Endothelial cell of umbilical vein (primary cell): ENCODE results near the gene MRTFA. TPM values are rescaled to one million over a fixed set of nuclear protein-coding genes. Genes with fewer than 3 reads are reported as not detected.

Source experiments
- BruUV-seq: library from RNA; stranded (reverse); fragments of 400-500 nt; replicated peaks from 2 replicates; lab custom pipeline; 2021; lab: Mats Ljungman, UMichigan
- CTCF ChIA-PET: fragments of 300-600, 350-600 bp; sonication (Branson Sonifier 250); formaldehyde crosslinking; loops from one replicate; lab custom pipeline; 2021; ENCODE audit warnings: antibody characterized with exemption, inconsistent platforms; lab: Charles Lee
- POLR2A ChIA-PET: fragments of 300-600, 350-600 bp; sonication (Branson Sonifier 250); formaldehyde crosslinking; loops from one replicate; lab custom pipeline; 2021; ENCODE audit warnings: antibody characterized with exemption, inconsistent platforms; lab: Charles Lee
- DNase-seq: peaks from one replicate; pipeline ENCODE4 v3.0.0-alpha.2; 2011; ENCODE audit warnings: low read depth, low spot score
- FAIRE-seq: peaks from 2 replicates; lab custom pipeline; 2011; peaks lifted over from hg19 to GRCh38; lab: Jason Lieb, UNC
- H2AFZ ChIP-seq: 2 replicates; pipeline ENCODE4 v1.6.0; 2012; ENCODE audit warnings: low read depth, low read length, control low read depth, inconsistent platforms
- H3K27ac ChIP-seq: 2 replicates; pipeline ENCODE4 v1.5.1; 2011; ENCODE audit warnings: low read depth, mild to moderate bottlenecking, control low read depth, low read length, moderate library complexity; ENCODE audit not compliant: insufficient read depth
- H3K27me3 ChIP-seq, 2 experiments: 2 replicates each; pipeline versions ENCODE4 v1.6.0 to v1.6.1; 2011; ENCODE audit warnings: low read length in 2 of 2, mixed read lengths in 1 of 2; ENCODE audit not compliant: control insufficient read depth in 2 of 2, insufficient read depth in 2 of 2
- H3K36me3 ChIP-seq, 2 experiments: 2 replicates in 1 of 2; 3 replicates in 1 of 2; pipeline ENCODE4 v1.5.1; 2011; ENCODE audit warnings: low read length in 2 of 2, mild to moderate bottlenecking in 1 of 2, moderate library complexity in 1 of 2; ENCODE audit not compliant: control insufficient read depth in 2 of 2, insufficient read depth in 2 of 2; ENCODE audit errors: extremely low read depth in 1 of 2
- H3K4me1 ChIP-seq: 3 replicates; pipeline ENCODE4 v1.5.1; 2011; ENCODE audit warnings: mild to moderate bottlenecking, low read length; ENCODE audit not compliant: control insufficient read depth, insufficient read depth; ENCODE audit errors: extremely low read depth
- H3K4me2 ChIP-seq: 2 replicates; pipeline ENCODE4 v1.6.1; 2011; ENCODE audit warnings: low read length, control low read depth, mixed read lengths; ENCODE audit not compliant: insufficient read depth
- H3K4me3 ChIP-seq, 3 experiments: fragments of 200-600 bp in 1 of 3; sonication (generic), shearing (Covaris generic) in 1 of 3; replicated peaks in 1 of 3; 2 replicates each; pipeline ENCODE4 v1.5.1; 2011 to 2016; ENCODE audit warnings: control low read depth in 3 of 3, low read length in 3 of 3, mild to moderate bottlenecking in 2 of 3, inconsistent platforms in 1 of 3, low read depth in 1 of 3, moderate library complexity in 1 of 3; ENCODE audit not compliant: insufficient read depth in 1 of 3
- H3K79me2 ChIP-seq: 2 replicates; pipeline ENCODE4 v1.6.0; 2012; ENCODE audit warnings: low read length, inconsistent platforms; ENCODE audit not compliant: control insufficient read depth, insufficient read depth
- H3K9ac ChIP-seq: replicated peaks from 2 replicates; pipeline ENCODE3; 2011; ENCODE audit warnings: low read length, control low read depth; ENCODE audit not compliant: insufficient read depth; ENCODE audit errors: extremely low read depth
- H3K9me1 ChIP-seq: replicated peaks from 3 replicates; pipeline ENCODE4 v1.6.0; 2011; ENCODE audit warnings: mild to moderate bottlenecking, low read length; ENCODE audit not compliant: control insufficient read depth, insufficient read depth; ENCODE audit errors: extremely low read depth
- H3K9me3 ChIP-seq: replicated peaks from 2 replicates; pipeline ENCODE4 v1.5.1; 2012; ENCODE audit warnings: low read length, inconsistent platforms; ENCODE audit not compliant: control insufficient read depth, insufficient read depth
- H4K20me1 ChIP-seq: replicated peaks from 2 replicates; pipeline ENCODE3; 2011; ENCODE audit warnings: mild to moderate bottlenecking, low read length; ENCODE audit not compliant: control insufficient read depth, insufficient read depth; ENCODE audit errors: extremely low read depth
- EZH2 ChIP-seq: IDR thresholded peaks from 2 replicates; pipeline ENCODE4 v1.6.1; 2012; ENCODE audit warnings: borderline replicate concordance, low read depth, mild to moderate bottlenecking, moderate library complexity, low read length, inconsistent platforms; ENCODE audit not compliant: severe bottlenecking
- FOS ChIP-seq: IDR thresholded peaks from 2 replicates; pipeline ENCODE4 v1.6.1; 2011; ENCODE audit warnings: mild to moderate bottlenecking, low read length, moderate library complexity, borderline replicate concordance; ENCODE audit not compliant: insufficient read depth
- GATA2 ChIP-seq: IDR thresholded peaks from 2 replicates; pipeline ENCODE4 v1.7.0; 2011; ENCODE audit warnings: low read depth, mild to moderate bottlenecking, moderate library complexity, mixed read lengths, low read length; ENCODE audit not compliant: insufficient read length, insufficient read depth
- JUN ChIP-seq: IDR thresholded peaks from 2 replicates; pipeline ENCODE4 v1.6.1; 2011; ENCODE audit warnings: borderline replicate concordance, low read depth; ENCODE audit not compliant: insufficient read length, insufficient read depth
- MAX ChIP-seq: IDR thresholded peaks from 2 replicates; pipeline ENCODE4 v1.6.1; 2011; ENCODE audit not compliant: insufficient read depth, insufficient read length
- MYC ChIP-seq: IDR thresholded peaks from one replicate; pipeline ENCODE4 v1.6.1; 2011; ENCODE audit warnings: mild to moderate bottlenecking, low read depth, low read length
- POLR2A ChIP-seq: IDR thresholded peaks from 2 replicates; pipeline ENCODE4 v1.6.1; 2012; ENCODE audit warnings: low read depth, mild to moderate bottlenecking, control low read depth, low read length
- POLR2AphosphoS5 ChIP-seq: IDR thresholded peaks from 2 replicates; pipeline ENCODE4 v1.6.1; 2012; ENCODE audit warnings: low read depth, mild to moderate bottlenecking, control low read depth, low read length, moderate library complexity; ENCODE audit not compliant: insufficient read depth
- dilution Hi-C: fragments of 300-500 bp; cut with MboI; formaldehyde crosslinking; loops from one replicate; pipeline ENCODE4 v1.15.0; 2019; ENCODE audit warnings: low sequenced_read_pairs; ENCODE audit not compliant: extremely low pct_ligation_motif_present
- intact Hi-C: fragments of 100-400 bp; cut with micrococcal nuclease; formaldehyde crosslinking; loops from one replicate; pipeline ENCODE4 v1.10.0; 2022
- polyA plus RNA-seq, 4 experiments: library from polyadenylated mRNA; depleted of rRNA in 3 of 4; stranded (reverse) in 3 of 4; unstranded in 1 of 4; fragments of >200 nt; gene quantifications; 2 replicates each; pipeline versions ENCODE4 v1.2.1 to v1.2.3, GENCODE V29; 2011 to 2012; ENCODE audit warnings: missing spikeins in 1 of 4
- total RNA-seq: library from RNA; stranded (reverse); gene quantifications from 2 replicates; pipeline ENCODE4 v1.2.3, GENCODE V29; 2021
- TF ChIP-seq, protein P1 (sequence below), 2 donors: IDR thresholded peaks; 1 replicate in 1 of 2; 2 replicates in 1 of 2; pipeline ENCODE4 v1.5.1; 2011; ENCODE audit warnings: low read length in 2 of 2, mild to moderate bottlenecking in 2 of 2, moderate library complexity in 2 of 2, control low read depth in 1 of 2, inconsistent platforms in 1 of 2, low read depth in 1 of 2; ENCODE audit not compliant: insufficient read depth in 1 of 2; ENCODE audit errors: extremely low read depth in 1 of 2

MRTFA gene
- total and polyA plus RNA-seq, 2 donors (not counting 3 experiments of a cell fraction or from before 2014, with no cell fraction given): 13.6 to 44.1 TPM

DNA sequence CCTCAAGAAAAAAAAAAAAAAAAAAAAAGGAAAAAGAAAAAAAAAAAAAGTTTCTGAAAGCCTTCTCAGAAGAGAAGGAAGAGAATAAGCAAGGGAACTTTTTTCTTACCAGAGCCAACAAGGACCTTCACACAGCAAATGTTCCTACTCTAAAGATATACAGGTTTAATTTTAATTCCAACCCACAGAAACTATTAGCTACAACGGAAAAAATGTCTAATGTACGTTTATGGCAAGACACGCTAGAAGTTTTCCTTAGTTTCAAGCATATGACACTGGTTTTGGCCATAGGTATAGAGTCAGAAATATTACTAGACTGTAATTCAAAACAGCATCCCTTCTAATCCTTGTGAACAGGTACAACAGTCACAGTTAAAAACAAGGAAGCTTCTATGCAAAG is 120.1 kb downstream of the MRTFA start:
- Histone ChIP-seq H3K9me1 (no peaks in the 10 kb centered on the region), H3K27ac (no peak overlapping the region), H3K9ac (no peak overlapping the region), H3K4me3 (no peak overlapping the region), H2AFZ (no peak overlapping the region), H3K4me1 (no peaks in the 10 kb centered on the region), H3K79me2 (no peaks in the 10 kb centered on the region), H4K20me1 (no peaks in the 10 kb centered on the region), H3K4me2 (no peak overlapping the region), H3K27me3 (no peaks in the 10 kb centered on the region), H3K36me3 (no peaks in the 10 kb centered on the region), H3K9me3 (no peaks in the 10 kb centered on the region)
- DNase-seq: no peak
- dilution Hi-C loops: no loop called here
- FAIRE-seq: no peak
- POLR2A ChIA-PET: no interaction called here
- no TSS peak for BruUV-seq
- no peak for TF ChIP-seq MYC
- no peak for TF ChIP-seq JUN
- TF ChIP-seq POLR2A: no peak
- no peak for TF ChIP-seq POLR2AphosphoS5
- no peak for TF ChIP-seq FOS
- TF ChIP-seq, protein P1, sequence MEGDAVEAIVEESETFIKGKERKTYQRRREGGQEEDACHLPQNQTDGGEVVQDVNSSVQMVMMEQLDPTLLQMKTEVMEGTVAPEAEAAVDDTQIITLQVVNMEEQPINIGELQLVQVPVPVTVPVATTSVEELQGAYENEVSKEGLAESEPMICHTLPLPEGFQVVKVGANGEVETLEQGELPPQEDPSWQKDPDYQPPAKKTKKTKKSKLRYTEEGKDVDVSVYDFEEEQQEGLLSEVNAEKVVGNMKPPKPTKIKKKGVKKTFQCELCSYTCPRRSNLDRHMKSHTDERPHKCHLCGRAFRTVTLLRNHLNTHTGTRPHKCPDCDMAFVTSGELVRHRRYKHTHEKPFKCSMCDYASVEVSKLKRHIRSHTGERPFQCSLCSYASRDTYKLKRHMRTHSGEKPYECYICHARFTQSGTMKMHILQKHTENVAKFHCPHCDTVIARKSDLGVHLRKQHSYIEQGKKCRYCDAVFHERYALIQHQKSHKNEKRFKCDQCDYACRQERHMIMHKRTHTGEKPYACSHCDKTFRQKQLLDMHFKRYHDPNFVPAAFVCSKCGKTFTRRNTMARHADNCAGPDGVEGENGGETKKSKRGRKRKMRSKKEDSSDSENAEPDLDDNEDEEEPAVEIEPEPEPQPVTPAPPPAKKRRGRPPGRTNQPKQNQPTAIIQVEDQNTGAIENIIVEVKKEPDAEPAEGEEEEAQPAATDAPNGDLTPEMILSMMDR (IDR thresholded peaks at IDR 0.05; ENCODE audit: extremely low read depth in 1 of 2, insufficient read depth in 1 of 2, low read depth in 1 of 2, low read length in 2 of 2): no peak
- TF ChIP-seq GATA2: no peak
- TF ChIP-seq MAX: no peak
- no peak for TF ChIP-seq EZH2
- CTCF ChIA-PET: interaction anchor here (1.0 to 1.9 kb wide), 4 partner anchors 9 to 95 kb away, joined by 3 to 8 read pairs (median 4); no protein-coding TSS in a partner anchor
- intact Hi-C loops: no loop called here
